H54 (cell line): ENCODE results near the gene IGIP.

ENCODE experiments used
- DNase-seq: peaks from one replicate; pipeline ENCODE4 v3.0.0; 2011; ENCODE audit warnings: low spot score, mixed read lengths; ENCODE audit not compliant: insufficient read length
- FAIRE-seq: peaks from 3 replicates; lab custom pipeline; 2011; peaks lifted over from hg19 to GRCh38; lab: Jason Lieb, UNC
- POLR2A ChIP-seq: IDR thresholded peaks from 2 replicates; pipeline ENCODE4 v1.6.1; 2011; ENCODE audit warnings: low read depth, mild to moderate bottlenecking, low read length

Gene IGIP

GRCh38 chr5:140125637-140126036 is at the start of gene IGIP:
TSS of gene IGIP (plus strand) at chr5:140125937. CDS start at chr5:140128477, 2,540 bp downstream.
- FAIRE-seq (no peak), DNase-seq (no peak)
- no peak for TF ChIP-seq POLR2A

GRCh38 chr5:140076142-140076541 is 49.6 kb upstream of the IGIP start:
- DNase-seq (no peak), FAIRE-seq (no peak)
- TF ChIP-seq POLR2A, result no peak

- no peak for TF ChIP-seq POLR2A
- no peak for DNase-seq
- FAIRE-seq, result no peak
Measured at GRCh38 chr5:140076788-140077187, 48.9 kb upstream of the IGIP start.

- TF ChIP-seq POLR2A, result no peak
- no peak for DNase-seq
- FAIRE-seq, result no peak
Measured at GRCh38 chr5:140083120-140083519, 42.6 kb upstream of the IGIP start.

- DNase-seq (no peak), FAIRE-seq (no peak)
- TF ChIP-seq POLR2A, result no peak
Measured at GRCh38 chr5:140083650-140084049, 42.1 kb upstream of the IGIP start.

- FAIRE-seq, result no peak
- DNase-seq, result no peak
- no peak for TF ChIP-seq POLR2A
Measured at GRCh38 chr5:140084541-140084940, 41.2 kb upstream of the IGIP start.

GRCh38 chr5:140090251-140090650 is 35.5 kb upstream of the IGIP start:
- no peak for TF ChIP-seq POLR2A
- FAIRE-seq (no peak), DNase-seq (no peak)

GRCh38 chr5:140093179-140093578 is 32.6 kb upstream of the IGIP start:
- DNase-seq (no peak), FAIRE-seq (no peak)
- TF ChIP-seq POLR2A, result no peak

- DNase-seq (no peak), FAIRE-seq (no peak)
- TF ChIP-seq POLR2A, result no peak
Measured at GRCh38 chr5:140093866-140094265, 31.9 kb upstream of the IGIP start.

- no peak for DNase-seq
- no peak for TF ChIP-seq POLR2A
- no peak for FAIRE-seq
Measured at GRCh38 chr5:140094889-140095288, 30.8 kb upstream of the IGIP start.

GRCh38 chr5:140101179-140101578 is 24.6 kb upstream of the IGIP start:
- FAIRE-seq (no peak), DNase-seq (no peak)
- TF ChIP-seq POLR2A, result no peak

- no peak for DNase-seq
- no peak for TF ChIP-seq POLR2A
- no peak for FAIRE-seq
Measured at GRCh38 chr5:140103154-140103553, 22.6 kb upstream of the IGIP start.

- no peak for DNase-seq
- no peak for TF ChIP-seq POLR2A
- no peak for FAIRE-seq
Measured at GRCh38 chr5:140104100-140104499, 21.6 kb upstream of the IGIP start.

GRCh38 chr5:140106101-140106500 is 19.6 kb upstream of the IGIP start:
- no peak for TF ChIP-seq POLR2A
- DNase-seq, result no peak

GRCh38 chr5:140106805-140107311 is 18.9 kb upstream of the IGIP start:
- TF ChIP-seq POLR2A, result no peak
- no peak for DNase-seq
- FAIRE-seq, result no peak

More at GRCh38 chr5:140106101-140106500, 19.6 kb upstream of the IGIP start:
- FAIRE-seq, result peak; percentile 23
